Activated naive CD4-positive, alpha-beta T cell treated with anti-CD3 and anti-CD28 coated beads for 36 hours (primary cell): Measurements from ENCODE around the gene NUP98. TPM values are rescaled to one million over a fixed set of nuclear protein-coding genes. Genes with fewer than 3 reads are reported as not detected.

ENCODE experiments used
- CTCF ChIA-PET: fragments of 350-600 bp; sonication (Branson Sonifier 250); formaldehyde crosslinking; loops from one replicate; lab custom pipeline; 2021; ENCODE audit warnings: antibody characterized with exemption; lab: Charles Lee
- DNase-seq: peaks from one replicate; pipeline ENCODE4 v3.0.0-alpha.2; 2020
- H3K27ac Mint-ChIP-seq: one replicate; pipeline ENCODE4 v1.8.0; 2021; ENCODE audit warnings: mild to moderate bottlenecking, mixed read lengths
- H3K27me3 Mint-ChIP-seq: one replicate; pipeline ENCODE4 v1.8.0; 2021; ENCODE audit warnings: low read depth, mixed read lengths
- H3K36me3 Mint-ChIP-seq: one replicate; pipeline ENCODE4 v1.8.0; 2021; ENCODE audit warnings: low read depth, mixed read lengths
- H3K4me1 Mint-ChIP-seq: one replicate; pipeline ENCODE4 v1.8.0; 2021; ENCODE audit warnings: low read depth, mixed read lengths
- H3K4me3 Mint-ChIP-seq: one replicate; pipeline ENCODE4 v1.8.0; 2021; ENCODE audit warnings: mild to moderate bottlenecking, moderate library complexity, mixed read lengths
- H3K9me3 Mint-ChIP-seq: one replicate; pipeline ENCODE4 v1.8.0; 2021; ENCODE audit warnings: mixed read lengths
- intact Hi-C: fragments of 100-400 bp; cut with micrococcal nuclease; formaldehyde crosslinking; loops from one replicate; pipeline ENCODE4 v1.15.1; 2023
- total RNA-seq, 2 experiments: library from RNA; stranded (reverse); gene quantifications; one replicate each; pipeline ENCODE4 v1.2.3, GENCODE V29; 2021

Gene NUP98
- 10 to 100 TPM; 90.8 to 97.6 TPM for total RNA-seq

GRCh38 chr11:3797329-3798090, at the start of gene NUP98:
Gene NUP98, minus strand, starts transcription at chr11:3797554. Its CDS starts 15,437 bp downstream, at chr11:3782117.
- intact Hi-C loops: loop anchor here (1.0 to 5.0 kb wide), 6 partner anchors 12 to 805 kb away; partner anchors contain the start of genes NAP1L4, RRM1 and STIM1
- Mint-ChIP-seq H3K27me3 (no peaks in the 10 kb centered on the region), H3K9me3 (no peaks in the 10 kb centered on the region), H3K4me1 (peaks cover 54% of the 10 kb centered on the region), H3K4me3 (peak within 1 kb of the TSS; percentile 98), H3K27ac (peak within 1 kb of the TSS; percentile 98), H3K36me3 (peaks cover 31% of the 10 kb centered on the region)
- CTCF ChIA-PET: interaction anchor here (0.8 to 3.3 kb wide), 4 partner anchors 11 to 58 kb away, joined by 3 to 25 read pairs (median 4); partner anchors contain the start of genes PGAP2 and STIM1
- DNase-seq: peak; percentile 100

- Mint-ChIP-seq H3K36me3 (no peaks in the 10 kb centered on the region), H3K9me3 (no peaks in the 10 kb centered on the region), H3K4me1 (peaks cover 42% of the 10 kb centered on the region), H3K4me3 (no peak overlapping the region), H3K27ac (no peak overlapping the region), H3K27me3 (no peaks in the 10 kb centered on the region)
- CTCF ChIA-PET: interaction anchor here (0.6 to 23.9 kb wide), 4 partner anchors 6 to 236 kb away, joined by 3 to 573 read pairs (median 117); partner anchors contain the start of gene STIM1
- intact Hi-C loops: no loop called here
- DNase-seq: no peak
These were observed 48.3 kb upstream of the NUP98 start for GRCh38 chr11:3845670-3846069.

- no peak overlapping the region for H3K4me3 Mint-ChIP-seq
- CTCF ChIA-PET: interaction anchor here (0.6 to 23.9 kb wide), 4 partner anchors 7 to 237 kb away, joined by 3 to 573 read pairs (median 118); partner anchors contain the start of gene STIM1
- H3K9me3 Mint-ChIP-seq: no peaks in the 10 kb centered on the region
- intact Hi-C loops: no loop called here
- no peak overlapping the region for H3K27ac Mint-ChIP-seq
- H3K4me1 Mint-ChIP-seq: peaks cover 42% of the 10 kb centered on the region
- no peak for DNase-seq
- no peaks in the 10 kb centered on the region for H3K27me3 Mint-ChIP-seq
- H3K36me3 Mint-ChIP-seq: peaks cover under 1% of the 10 kb centered on the region
These were observed 47.9 kb upstream of the NUP98 start for GRCh38 chr11:3845246-3845645.

GRCh38 chr11:3843326-3843725, 46.0 kb upstream of the NUP98 start:
- Mint-ChIP-seq H3K4me3 (no peak overlapping the region), H3K27me3 (no peaks in the 10 kb centered on the region), H3K36me3 (peaks cover 17% of the 10 kb centered on the region), H3K4me1 (peaks cover 36% of the 10 kb centered on the region), H3K9me3 (no peaks in the 10 kb centered on the region), H3K27ac (peak overlapping the region; percentile 74)
- DNase-seq: no peak
- CTCF ChIA-PET: interaction anchor here (0.6 to 23.9 kb wide), 5 partner anchors 8 to 226 kb away, joined by 3 to 573 read pairs (median 5); partner anchors contain the start of gene STIM1
- intact Hi-C loops: loop anchor here (5.0 kb wide), 2 partner anchors 764 to 1844 kb away; partner anchors contain the start of genes TRIM22, TRIM5 and TRIM68

- Mint-ChIP-seq H3K27me3 (no peaks in the 10 kb centered on the region), H3K27ac (peak overlapping the region; percentile 86), H3K4me1 (peaks cover 50% of the 10 kb centered on the region), H3K36me3 (peaks cover 24% of the 10 kb centered on the region), H3K9me3 (no peaks in the 10 kb centered on the region), H3K4me3 (peak overlapping the region; percentile 85)
- CTCF ChIA-PET: interaction anchor here (1.0 to 23.9 kb wide), 13 partner anchors 10 to 228 kb away, joined by 3 to 573 read pairs (median 4); partner anchors contain the start of genes PGAP2 and STIM1
- DNase-seq: peak; percentile 98
- intact Hi-C loops: loop anchor here (1.0 to 5.0 kb wide), 8 partner anchors 13 to 1846 kb away; partner anchors contain the start of genes NUP98, RRM1, TRIM22 and TRIM5
These were observed 44.3 kb upstream of the NUP98 start for GRCh38 chr11:3841426-3842350.

- no peak for DNase-seq
- H3K9me3 Mint-ChIP-seq: no peaks in the 10 kb centered on the region
- H3K27ac Mint-ChIP-seq: peak within 1 kb of the TSS; percentile 86
- H3K36me3 Mint-ChIP-seq: peaks cover 24% of the 10 kb centered on the region
- H3K4me1 Mint-ChIP-seq: peaks cover 56% of the 10 kb centered on the region
- intact Hi-C loops: loop anchor here (1.0 to 5.0 kb wide), 9 partner anchors 9 to 1846 kb away; partner anchors contain the start of genes NUP98, RRM1, TRIM22 and TRIM5
- no peaks in the 10 kb centered on the region for H3K27me3 Mint-ChIP-seq
- peak within 1 kb of the TSS; percentile 85 for H3K4me3 Mint-ChIP-seq
- CTCF ChIA-PET: interaction anchor here (1.0 to 23.9 kb wide), 11 partner anchors 9 to 229 kb away, joined by 3 to 573 read pairs (median 5); partner anchors contain the start of genes PGAP2 and STIM1
These were observed 43.6 kb upstream of the NUP98 start, which contains the start of gene RHOG for GRCh38 chr11:3840870-3841425. Gene RHOG, minus strand, starts transcription at chr11:3840959. Its CDS starts 12,821 bp downstream, at chr11:3828138.

GRCh38 chr11:3840004-3840869, 42.9 kb upstream of the NUP98 start:
- CTCF ChIA-PET: interaction anchor here (0.7 to 23.9 kb wide), 8 partner anchors 8 to 229 kb away, joined by 3 to 573 read pairs (median 8); partner anchors contain the start of gene STIM1
- Mint-ChIP-seq H3K4me1 (peaks cover 58% of the 10 kb centered on the region), H3K27me3 (no peaks in the 10 kb centered on the region), H3K4me3 (peak overlapping the region; percentile 85), H3K9me3 (no peaks in the 10 kb centered on the region), H3K27ac (peak overlapping the region; percentile 86), H3K36me3 (peaks cover 31% of the 10 kb centered on the region)
- DNase-seq: peak; percentile 55
- intact Hi-C loops: loop anchor here (1.0 to 5.0 kb wide), 3 partner anchors 8 to 1847 kb away; partner anchors contain the start of genes TRIM22, TRIM5 and TRIM68

- DNase-seq: no peak
- CTCF ChIA-PET: interaction anchor here (0.6 to 23.9 kb wide), 7 partner anchors 13 to 260 kb away, joined by 3 to 573 read pairs (median 4); partner anchors contain the start of gene STIM1
- Mint-ChIP-seq H3K9me3 (no peaks in the 10 kb centered on the region), H3K27ac (peak overlapping the region; percentile 86), H3K27me3 (no peaks in the 10 kb centered on the region), H3K4me3 (peak overlapping the region; percentile 85), H3K4me1 (peaks cover 62% of the 10 kb centered on the region), H3K36me3 (peaks cover 49% of the 10 kb centered on the region)
- intact Hi-C loops: no loop called here
These were observed 41.1 kb upstream of the NUP98 start for GRCh38 chr11:3838504-3838903.

- no peaks in the 10 kb centered on the region for H3K27me3 Mint-ChIP-seq
- H3K4me3 Mint-ChIP-seq: peak overlapping the region; percentile 85
- peaks cover 55% of the 10 kb centered on the region for H3K36me3 Mint-ChIP-seq
- intact Hi-C loops: no loop called here
- H3K9me3 Mint-ChIP-seq: no peaks in the 10 kb centered on the region
- peak overlapping the region; percentile 86 for H3K27ac Mint-ChIP-seq
- no peak for DNase-seq
- peaks cover 62% of the 10 kb centered on the region for H3K4me1 Mint-ChIP-seq
- CTCF ChIA-PET: interaction anchor here (1.2 to 23.9 kb wide), 7 partner anchors 9 to 232 kb away, joined by 3 to 573 read pairs (median 4); partner anchors contain the start of gene STIM1
These were observed 40.4 kb upstream of the NUP98 start for GRCh38 chr11:3837793-3838192.

- peak overlapping the region; percentile 86 for H3K27ac Mint-ChIP-seq
- H3K4me3 Mint-ChIP-seq: peak overlapping the region; percentile 85
- H3K9me3 Mint-ChIP-seq: no peaks in the 10 kb centered on the region
- CTCF ChIA-PET: interaction anchor here (0.7 to 23.9 kb wide), 10 partner anchors 8 to 233 kb away, joined by 3 to 573 read pairs (median 4); partner anchors contain the start of gene STIM1
- H3K4me1 Mint-ChIP-seq: peaks cover 66% of the 10 kb centered on the region
- H3K36me3 Mint-ChIP-seq: peaks cover 59% of the 10 kb centered on the region
- intact Hi-C loops: no loop called here
- peak; percentile 72 for DNase-seq
- no peaks in the 10 kb centered on the region for H3K27me3 Mint-ChIP-seq
These were observed 39.5 kb upstream of the NUP98 start for GRCh38 chr11:3836903-3837302.
